Raji (cell line): ENCODE results near the gene TYMP.
A peak's percentile ranks its signal among the peaks of the same experiment; 100 is the strongest.

Experiments used
- POLR2A ChIP-seq: IDR thresholded peaks from 2 replicates; pipeline ENCODE4 v1.6.1; 2011; ENCODE audit warnings: low read depth, low read length, control low read depth; ENCODE audit not compliant: insufficient read depth

TYMP gene

GRCh38 chr22:50523806-50524675, 5.8 kb downstream of the TYMP start:
- TF ChIP-seq POLR2A, result no peak

- TF ChIP-seq POLR2A, result 0 out of 2 replicates have a peak, but pooled peaks have one; percentile 18
Observed at GRCh38 chr22:50523458-50523805, 6.4 kb downstream of the TYMP start.

GRCh38 chr22:50522806-50523438, 6.9 kb downstream of the TYMP start:
- 0 out of 2 replicates have a peak, but pooled peaks have one; percentile 2 for TF ChIP-seq POLR2A

- no peak for TF ChIP-seq POLR2A
Observed at GRCh38 chr22:50522208-50522805, 7.5 kb downstream of the TYMP start.

GRCh38 chr22:50521710-50522109, 8.1 kb downstream of the TYMP start:
- no peak for TF ChIP-seq POLR2A

- no peak for TF ChIP-seq POLR2A
Observed at GRCh38 chr22:50520826-50521453, 8.9 kb downstream of the TYMP start.

GRCh38 chr22:50519151-50519550, 10.7 kb downstream of the TYMP start:
- no peak for TF ChIP-seq POLR2A

- TF ChIP-seq POLR2A, result no peak
Observed at GRCh38 chr22:50518606-50519005, 11.2 kb downstream of the TYMP start.

- TF ChIP-seq POLR2A, result no peak
Observed at GRCh38 chr22:50517495-50518260, 12.1 kb downstream of the TYMP start.

- no peak for TF ChIP-seq POLR2A
Observed at GRCh38 chr22:50516891-50517290, 12.9 kb downstream of the TYMP start.

GRCh38 chr22:50516068-50516467, 13.7 kb downstream of the TYMP start:
- no peak for TF ChIP-seq POLR2A

- TF ChIP-seq POLR2A, result no peak
Observed at GRCh38 chr22:50513175-50513574, 16.6 kb downstream of the TYMP start.

GRCh38 chr22:50508897-50509296, 20.9 kb downstream of the TYMP start:
- TF ChIP-seq POLR2A, result no peak

GRCh38 chr22:50507991-50508884, 21.6 kb downstream of the TYMP start, which contains the start of gene NCAPH2:
Gene NCAPH2 (plus strand): TSS chr22:50508224. CDS start chr22:50508338, 114 bp downstream.
- TF ChIP-seq POLR2A, result peak; percentile 87
